ENCODE results near the gene ARFGEF2. TPM values are rescaled to one million over a fixed set of nuclear protein-coding genes. Genes with fewer than 3 reads are reported as not detected.

The ARFGEF2 gene
- total and polyA plus RNA-seq, 2 donors (not counting 3 experiments of a cell fraction or from before 2014, with no cell fraction given), result 12.7 to 32.6 TPM

- CTCF ChIA-PET, result interaction anchor here (1.1 to 1.5 kb wide), 3 partner anchors 16 to 208 kb away, joined by 3 read pairs; no protein-coding TSS in a partner anchor
- POLR2A ChIA-PET, result no interaction called here
These were observed 88.6 kb downstream of the ARFGEF2 start for GRCh38 chr20:49009899-49010631.

More at GRCh38 chr20:49009899-49010631, 88.6 kb downstream of the ARFGEF2 start:
- no peaks in the 10 kb centered on the region for H3K9me3 ChIP-seq (replicated peaks; ENCODE audit: control insufficient read depth, insufficient read depth, low read length)
- no peaks in the 10 kb centered on the region for H3K9me1 ChIP-seq (replicated peaks; ENCODE audit: control insufficient read depth, extremely low read depth, insufficient read depth, low read length)
- no peaks in the 10 kb centered on the region for H3K4me1 ChIP-seq (ENCODE audit: control insufficient read depth, extremely low read depth, insufficient read depth, low read length)
- H3K9ac ChIP-seq (replicated peaks; ENCODE audit: extremely low read depth, insufficient read depth, low read length), result no peak overlapping the region
- no peak overlapping the region for H3K4me2 ChIP-seq (ENCODE audit: insufficient read depth, low read length)
- no peaks in the 10 kb centered on the region for H3K27me3 ChIP-seq (ENCODE audit: control insufficient read depth in 2 of 2, insufficient read depth in 2 of 2, low read length in 2 of 2)
- no peak overlapping the region for H3K27ac ChIP-seq (ENCODE audit: insufficient read depth, low read depth, low read length)
- intact Hi-C loops (cut with micrococcal nuclease), result no loop called here
- dilution Hi-C loops (cut with MboI; ENCODE audit: extremely low pct_ligation_motif_present, low sequenced_read_pairs), result no loop called here
- no peaks in the 10 kb centered on the region for H3K79me2 ChIP-seq (ENCODE audit: control insufficient read depth, insufficient read depth, low read length)
- FAIRE-seq (no peak), DNase-seq (ENCODE audit: low read depth, low spot score) (no peak)
- peaks cover 17 to 27% of the 10 kb centered on the region in 2 experiments for H3K36me3 ChIP-seq (ENCODE audit: control insufficient read depth in 2 of 2, extremely low read depth in 1 of 2, insufficient read depth in 2 of 2, low read length in 2 of 2)
- no peaks in the 10 kb centered on the region for H4K20me1 ChIP-seq (replicated peaks; ENCODE audit: control insufficient read depth, extremely low read depth, insufficient read depth, low read length)
- H3K4me3 ChIP-seq (replicated peaks in 1 of 3; ENCODE audit: insufficient read depth in 1 of 3, low read depth in 1 of 3, low read length in 3 of 3), result no peak overlapping the region
- no peak overlapping the region for H2AFZ ChIP-seq (ENCODE audit: low read depth, low read length)
- BruUV-seq (replicated peaks), result no TSS peak
- TF ChIP-seq, protein P1, sequence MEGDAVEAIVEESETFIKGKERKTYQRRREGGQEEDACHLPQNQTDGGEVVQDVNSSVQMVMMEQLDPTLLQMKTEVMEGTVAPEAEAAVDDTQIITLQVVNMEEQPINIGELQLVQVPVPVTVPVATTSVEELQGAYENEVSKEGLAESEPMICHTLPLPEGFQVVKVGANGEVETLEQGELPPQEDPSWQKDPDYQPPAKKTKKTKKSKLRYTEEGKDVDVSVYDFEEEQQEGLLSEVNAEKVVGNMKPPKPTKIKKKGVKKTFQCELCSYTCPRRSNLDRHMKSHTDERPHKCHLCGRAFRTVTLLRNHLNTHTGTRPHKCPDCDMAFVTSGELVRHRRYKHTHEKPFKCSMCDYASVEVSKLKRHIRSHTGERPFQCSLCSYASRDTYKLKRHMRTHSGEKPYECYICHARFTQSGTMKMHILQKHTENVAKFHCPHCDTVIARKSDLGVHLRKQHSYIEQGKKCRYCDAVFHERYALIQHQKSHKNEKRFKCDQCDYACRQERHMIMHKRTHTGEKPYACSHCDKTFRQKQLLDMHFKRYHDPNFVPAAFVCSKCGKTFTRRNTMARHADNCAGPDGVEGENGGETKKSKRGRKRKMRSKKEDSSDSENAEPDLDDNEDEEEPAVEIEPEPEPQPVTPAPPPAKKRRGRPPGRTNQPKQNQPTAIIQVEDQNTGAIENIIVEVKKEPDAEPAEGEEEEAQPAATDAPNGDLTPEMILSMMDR (IDR thresholded peaks at IDR 0.05; ENCODE audit: extremely low read depth in 1 of 2, insufficient read depth in 1 of 2, low read depth in 1 of 2, low read length in 2 of 2), result no peak
- no peak for TF ChIP-seq POLR2AphosphoS5 (IDR thresholded peaks at IDR 0.05; ENCODE audit: insufficient read depth, low read depth, low read length)
- TF ChIP-seq MYC (IDR thresholded peaks at IDR 0.05; ENCODE audit: low read depth, low read length), result no peak
- no peak for TF ChIP-seq EZH2 (IDR thresholded peaks at IDR 0.05; ENCODE audit: borderline replicate concordance, low read depth, low read length, severe bottlenecking)
- TF ChIP-seq, protein P2, sequence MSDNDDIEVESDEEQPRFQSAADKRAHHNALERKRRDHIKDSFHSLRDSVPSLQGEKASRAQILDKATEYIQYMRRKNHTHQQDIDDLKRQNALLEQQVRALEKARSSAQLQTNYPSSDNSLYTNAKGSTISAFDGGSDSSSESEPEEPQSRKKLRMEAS (IDR thresholded peaks at IDR 0.05; ENCODE audit: insufficient read depth, insufficient read length), result no peak
- TF ChIP-seq POLR2A (IDR thresholded peaks at IDR 0.05; ENCODE audit: low read depth, low read length), result no peak
